ENCODE measurements around the gene HTR4. TPM values are rescaled to one million over a fixed set of nuclear protein-coding genes. Genes with fewer than 3 reads are reported as not detected.

The HTR4 gene
- total and polyA plus RNA-seq, 2 donors (not counting 1 experiment from before 2014, with no cell fraction given): not detected

DNA sequence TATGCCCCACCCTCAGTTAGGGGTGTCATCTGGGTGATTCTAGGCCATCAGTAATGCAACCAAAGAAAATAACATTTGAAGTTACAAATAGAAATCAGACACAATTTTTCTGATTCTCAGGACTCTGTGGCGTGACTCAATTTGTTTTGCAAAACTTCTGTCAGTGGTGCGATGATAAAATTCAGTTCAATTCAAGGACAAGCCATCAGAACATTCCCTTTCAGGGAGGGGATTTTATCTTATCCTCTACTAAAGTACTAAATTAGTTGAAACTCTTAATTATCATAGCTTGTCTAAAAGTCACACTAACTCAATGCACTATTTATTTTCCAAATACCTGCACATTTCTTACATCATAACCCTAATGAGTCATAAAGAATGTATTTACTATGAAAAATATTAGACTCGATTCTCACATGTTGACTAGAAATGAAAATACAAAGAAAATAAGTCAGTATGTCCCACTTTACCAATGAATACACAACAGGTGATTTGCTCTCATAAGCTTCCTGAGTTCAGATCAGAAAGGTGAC lies 28.2 kb downstream of the HTR4 start:
- Histone ChIP-seq H3K27ac (ENCODE audit: insufficient read depth, low read length) (no peak overlapping the region), H2AFZ (ENCODE audit: low read length) (no peak overlapping the region), H3K79me2 (ENCODE audit: control insufficient read depth, insufficient read depth, low read length) (no peaks in the 10 kb centered on the region), H4K20me1 (ENCODE audit: control insufficient read depth, extremely low read depth, insufficient read depth, low read length) (no peaks in the 10 kb centered on the region), H3K4me1 (ENCODE audit: control insufficient read depth, extremely low read depth, insufficient read depth, low read length) (no peaks in the 10 kb centered on the region), H3K9me3 (ENCODE audit: control insufficient read depth, insufficient read depth, low read depth, low read length) (no peaks in the 10 kb centered on the region), H3K27me3 (ENCODE audit: control insufficient read depth, insufficient read depth, low read length) (no peaks in the 10 kb centered on the region), H3K4me3 (replicated peaks in 1 of 4; ENCODE audit: control extremely low read depth in 1 of 4, insufficient read depth in 1 of 4, low read depth in 3 of 4, low read length in 4 of 4) (no peak overlapping the region), H3K9ac (ENCODE audit: insufficient read depth, low read length) (no peak overlapping the region), H3K36me3 (ENCODE audit: control insufficient read depth, insufficient read depth, low read length) (no peaks in the 10 kb centered on the region), H3K4me2 (ENCODE audit: extremely low read depth, insufficient read depth, low read length) (no peak overlapping the region)
- no peak for DNase-seq (ENCODE audit: low read depth in 2 of 2)
- TF ChIP-seq EZH2 (IDR thresholded peaks at IDR 0.05; ENCODE audit: low read length, missing control alignments): no peak
- TF ChIP-seq, protein P1, sequence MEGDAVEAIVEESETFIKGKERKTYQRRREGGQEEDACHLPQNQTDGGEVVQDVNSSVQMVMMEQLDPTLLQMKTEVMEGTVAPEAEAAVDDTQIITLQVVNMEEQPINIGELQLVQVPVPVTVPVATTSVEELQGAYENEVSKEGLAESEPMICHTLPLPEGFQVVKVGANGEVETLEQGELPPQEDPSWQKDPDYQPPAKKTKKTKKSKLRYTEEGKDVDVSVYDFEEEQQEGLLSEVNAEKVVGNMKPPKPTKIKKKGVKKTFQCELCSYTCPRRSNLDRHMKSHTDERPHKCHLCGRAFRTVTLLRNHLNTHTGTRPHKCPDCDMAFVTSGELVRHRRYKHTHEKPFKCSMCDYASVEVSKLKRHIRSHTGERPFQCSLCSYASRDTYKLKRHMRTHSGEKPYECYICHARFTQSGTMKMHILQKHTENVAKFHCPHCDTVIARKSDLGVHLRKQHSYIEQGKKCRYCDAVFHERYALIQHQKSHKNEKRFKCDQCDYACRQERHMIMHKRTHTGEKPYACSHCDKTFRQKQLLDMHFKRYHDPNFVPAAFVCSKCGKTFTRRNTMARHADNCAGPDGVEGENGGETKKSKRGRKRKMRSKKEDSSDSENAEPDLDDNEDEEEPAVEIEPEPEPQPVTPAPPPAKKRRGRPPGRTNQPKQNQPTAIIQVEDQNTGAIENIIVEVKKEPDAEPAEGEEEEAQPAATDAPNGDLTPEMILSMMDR (conservative IDR thresholded peaks at IDR 0.05 in 1 of 2, IDR thresholded peaks at IDR 0.05 in 1 of 2; ENCODE audit: low read depth in 1 of 2, low read length in 2 of 2): no peak

GRCh38 chr5:148625250-148625649 lies 29.1 kb downstream of the HTR4 start:
- no peaks in the 10 kb centered on the region for H3K4me1 ChIP-seq (ENCODE audit: control insufficient read depth, extremely low read depth, insufficient read depth, low read length)
- no peaks in the 10 kb centered on the region for H3K79me2 ChIP-seq (ENCODE audit: control insufficient read depth, insufficient read depth, low read length)
- H3K27me3 ChIP-seq (ENCODE audit: control insufficient read depth, insufficient read depth, low read length): no peaks in the 10 kb centered on the region
- H3K4me2 ChIP-seq (ENCODE audit: extremely low read depth, insufficient read depth, low read length): no peak overlapping the region
- no peak overlapping the region for H2AFZ ChIP-seq (ENCODE audit: low read length)
- no peak overlapping the region for H3K4me3 ChIP-seq (replicated peaks in 1 of 4; ENCODE audit: control extremely low read depth in 1 of 4, insufficient read depth in 1 of 4, low read depth in 3 of 4, low read length in 4 of 4)
- no peaks in the 10 kb centered on the region for H3K36me3 ChIP-seq (ENCODE audit: control insufficient read depth, insufficient read depth, low read length)
- H3K27ac ChIP-seq (ENCODE audit: insufficient read depth, low read length): no peak overlapping the region
- no peaks in the 10 kb centered on the region for H3K9me3 ChIP-seq (ENCODE audit: control insufficient read depth, insufficient read depth, low read depth, low read length)
- TF ChIP-seq, protein P1 (conservative IDR thresholded peaks at IDR 0.05 in 1 of 2, IDR thresholded peaks at IDR 0.05 in 1 of 2; ENCODE audit: low read depth in 1 of 2, low read length in 2 of 2): no peak
- no peak for TF ChIP-seq EZH2 (IDR thresholded peaks at IDR 0.05; ENCODE audit: low read length, missing control alignments)
- no peak overlapping the region for H3K9ac ChIP-seq (ENCODE audit: insufficient read depth, low read length)
- no peaks in the 10 kb centered on the region for H4K20me1 ChIP-seq (ENCODE audit: control insufficient read depth, extremely low read depth, insufficient read depth, low read length)
- no peak for DNase-seq (ENCODE audit: low read depth in 2 of 2)

DNA sequence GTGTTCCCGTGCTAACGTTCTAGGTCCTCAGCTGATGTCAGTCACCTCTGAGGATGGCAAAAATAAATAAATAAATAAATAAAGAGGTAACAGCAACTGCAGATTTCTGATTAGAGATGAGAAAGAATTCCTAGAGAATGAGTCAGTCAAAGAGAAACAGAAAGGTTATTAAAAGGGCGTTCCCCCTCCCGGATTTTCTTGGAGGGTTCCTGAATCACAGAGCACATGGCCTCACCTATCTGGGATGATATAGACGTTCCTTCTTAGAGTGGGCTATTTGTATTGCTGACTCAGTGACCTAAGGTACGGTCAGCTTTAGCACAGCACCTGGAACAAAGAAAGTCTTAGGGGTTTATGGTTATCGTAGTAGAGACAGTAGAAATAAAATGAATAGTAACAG lies 30.6 kb downstream of the HTR4 start:
- Histone ChIP-seq H2AFZ (ENCODE audit: low read length) (no peak overlapping the region), H3K9ac (ENCODE audit: insufficient read depth, low read length) (no peak overlapping the region), H3K9me3 (ENCODE audit: control insufficient read depth, insufficient read depth, low read depth, low read length) (no peaks in the 10 kb centered on the region), H3K36me3 (ENCODE audit: control insufficient read depth, insufficient read depth, low read length) (no peaks in the 10 kb centered on the region), H3K79me2 (ENCODE audit: control insufficient read depth, insufficient read depth, low read length) (no peaks in the 10 kb centered on the region), H4K20me1 (ENCODE audit: control insufficient read depth, extremely low read depth, insufficient read depth, low read length) (no peaks in the 10 kb centered on the region), H3K27ac (ENCODE audit: insufficient read depth, low read length) (no peak overlapping the region), H3K4me3 (replicated peaks in 1 of 4; ENCODE audit: control extremely low read depth in 1 of 4, insufficient read depth in 1 of 4, low read depth in 3 of 4, low read length in 4 of 4) (no peak overlapping the region), H3K4me2 (ENCODE audit: extremely low read depth, insufficient read depth, low read length) (no peak overlapping the region), H3K4me1 (ENCODE audit: control insufficient read depth, extremely low read depth, insufficient read depth, low read length) (no peaks in the 10 kb centered on the region), H3K27me3 (ENCODE audit: control insufficient read depth, insufficient read depth, low read length) (no peaks in the 10 kb centered on the region)
- TF ChIP-seq EZH2 (IDR thresholded peaks at IDR 0.05; ENCODE audit: low read length, missing control alignments): no peak
- TF ChIP-seq, protein P1 (conservative IDR thresholded peaks at IDR 0.05 in 1 of 2, IDR thresholded peaks at IDR 0.05 in 1 of 2; ENCODE audit: low read depth in 1 of 2, low read length in 2 of 2): no peak
- peak in 1 of 2 donors; percentile 3 for DNase-seq (ENCODE audit: low read depth in 2 of 2)
